C4-2B (cell line): Measurements from ENCODE around the gene RSPO4.

Experiments used
- H3K27ac ChIP-seq: fragments of 450-650 bp; 2 replicates; pipeline ENCODE4 v1.5.1; 2017
- ZFX ChIP-seq: fragments of 450-650 bp; IDR thresholded peaks from 2 replicates; pipeline ENCODE4 v1.6.1; 2017
- TF ChIP-seq, protein P1 (sequence below): fragments of 450-650 bp; conservative IDR thresholded peaks from 2 replicates; pipeline ENCODE4 v1.5.1; 2017; ENCODE audit warnings: mild to moderate bottlenecking

RSPO4 gene

DNA sequence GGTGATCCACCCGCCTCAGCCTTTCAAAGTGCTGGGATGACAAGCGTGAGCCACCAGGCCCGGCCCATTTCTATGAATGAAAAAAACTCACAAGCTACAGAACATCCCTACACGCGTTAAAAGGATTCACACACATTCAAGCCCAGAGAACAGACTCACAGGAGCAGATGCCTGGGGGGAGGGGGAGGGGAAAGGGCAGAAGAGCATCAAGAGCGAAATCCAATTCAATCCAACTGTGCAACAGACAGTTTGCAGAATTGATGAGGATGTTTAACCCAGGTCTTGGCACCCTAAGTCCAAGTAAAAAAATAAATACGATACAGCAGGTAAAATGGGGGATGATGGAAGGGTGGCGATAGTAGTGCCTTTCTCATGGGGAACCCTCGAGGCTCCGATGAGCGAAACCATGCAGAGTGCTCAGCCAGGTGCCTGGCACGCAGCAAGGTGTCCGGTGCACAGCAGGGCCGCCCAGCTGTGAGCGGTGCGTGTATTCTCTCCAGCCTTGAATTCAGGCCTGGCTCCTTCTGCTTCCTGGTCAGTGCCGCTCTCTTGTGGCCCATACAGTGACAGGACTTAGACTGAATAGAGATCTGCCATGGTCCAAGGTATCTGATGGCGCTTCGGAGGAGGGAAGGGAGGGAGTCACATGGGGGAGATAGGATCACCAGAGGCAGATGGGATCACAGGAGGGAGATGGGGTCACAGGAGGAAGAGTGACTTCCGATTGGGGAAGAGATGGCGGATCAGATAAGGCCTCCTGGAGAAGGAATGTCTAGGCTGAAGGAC is 50.5 kb downstream of the RSPO4 start:
- TF ChIP-seq ZFX: no peak
- TF ChIP-seq, protein P1, sequence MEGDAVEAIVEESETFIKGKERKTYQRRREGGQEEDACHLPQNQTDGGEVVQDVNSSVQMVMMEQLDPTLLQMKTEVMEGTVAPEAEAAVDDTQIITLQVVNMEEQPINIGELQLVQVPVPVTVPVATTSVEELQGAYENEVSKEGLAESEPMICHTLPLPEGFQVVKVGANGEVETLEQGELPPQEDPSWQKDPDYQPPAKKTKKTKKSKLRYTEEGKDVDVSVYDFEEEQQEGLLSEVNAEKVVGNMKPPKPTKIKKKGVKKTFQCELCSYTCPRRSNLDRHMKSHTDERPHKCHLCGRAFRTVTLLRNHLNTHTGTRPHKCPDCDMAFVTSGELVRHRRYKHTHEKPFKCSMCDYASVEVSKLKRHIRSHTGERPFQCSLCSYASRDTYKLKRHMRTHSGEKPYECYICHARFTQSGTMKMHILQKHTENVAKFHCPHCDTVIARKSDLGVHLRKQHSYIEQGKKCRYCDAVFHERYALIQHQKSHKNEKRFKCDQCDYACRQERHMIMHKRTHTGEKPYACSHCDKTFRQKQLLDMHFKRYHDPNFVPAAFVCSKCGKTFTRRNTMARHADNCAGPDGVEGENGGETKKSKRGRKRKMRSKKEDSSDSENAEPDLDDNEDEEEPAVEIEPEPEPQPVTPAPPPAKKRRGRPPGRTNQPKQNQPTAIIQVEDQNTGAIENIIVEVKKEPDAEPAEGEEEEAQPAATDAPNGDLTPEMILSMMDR: no peak
- H3K27ac ChIP-seq: no peak overlapping the region

DNA sequence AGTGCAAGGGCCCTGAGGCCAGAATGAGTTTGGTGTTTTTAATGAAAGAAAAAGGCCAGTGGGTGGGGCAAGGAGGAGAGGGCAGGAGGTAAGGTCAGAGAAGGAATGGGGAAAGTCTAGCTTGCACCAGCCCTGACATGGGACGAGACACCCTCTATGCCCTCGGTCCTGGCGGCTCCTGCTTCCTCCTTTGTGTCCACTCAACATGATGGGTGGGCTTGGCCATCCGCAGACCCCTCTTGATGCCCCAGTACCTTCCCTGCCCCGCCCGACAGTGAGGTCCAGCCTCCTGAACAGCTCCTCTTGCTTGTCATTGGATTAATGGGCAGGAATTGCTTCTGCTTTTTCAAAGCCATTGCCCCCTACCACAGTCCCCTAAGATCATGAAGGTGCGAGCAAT is 52.4 kb downstream of the RSPO4 start:
- H3K27ac ChIP-seq: no peak overlapping the region
- no peak for TF ChIP-seq ZFX
- TF ChIP-seq, protein P1: no peak

DNA sequence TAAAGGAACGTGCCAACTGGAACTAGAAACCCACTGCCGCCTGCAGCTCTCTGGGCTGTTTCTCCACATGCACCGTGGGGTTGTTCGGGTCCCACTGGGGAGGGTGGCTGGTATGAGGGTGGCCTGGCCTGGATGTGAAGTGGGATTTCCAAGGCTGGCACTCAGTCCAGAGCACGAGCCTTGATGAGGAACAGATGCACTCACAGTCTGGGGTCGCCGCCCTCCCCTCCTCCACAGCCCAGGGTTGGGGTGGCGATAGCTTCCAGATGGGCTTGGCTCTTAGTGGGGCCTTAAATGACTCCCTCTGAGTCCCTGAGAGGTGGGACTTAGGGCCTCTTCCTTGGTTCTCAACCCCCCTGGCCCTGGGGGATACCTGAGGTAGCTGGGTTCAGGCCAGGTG is 55.3 kb downstream of the RSPO4 start:
- no peak overlapping the region for H3K27ac ChIP-seq
- TF ChIP-seq, protein P1: no peak
- TF ChIP-seq ZFX: no peak

DNA sequence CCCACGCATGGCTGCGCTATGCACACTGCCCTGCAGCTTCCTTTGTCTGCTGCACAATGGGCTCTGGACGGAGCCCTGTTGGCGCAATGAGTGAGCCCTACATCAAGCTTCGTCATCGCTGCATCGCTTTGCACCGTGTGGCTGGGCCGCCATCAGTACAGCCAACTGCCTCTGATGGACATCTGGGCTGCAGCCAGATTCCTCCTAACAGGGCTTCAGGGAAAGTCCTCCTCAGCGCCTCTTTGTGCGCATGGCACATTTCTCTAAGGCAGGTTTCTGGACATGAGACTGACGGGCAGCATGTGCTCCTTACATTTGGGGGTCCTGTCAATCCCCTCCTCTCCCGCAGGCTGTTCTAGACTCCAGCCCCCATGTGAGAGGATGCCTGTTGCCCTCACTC is 56.3 kb downstream of the RSPO4 start:
- no peak overlapping the region for H3K27ac ChIP-seq
- TF ChIP-seq, protein P1: no peak
- no peak for TF ChIP-seq ZFX

DNA sequence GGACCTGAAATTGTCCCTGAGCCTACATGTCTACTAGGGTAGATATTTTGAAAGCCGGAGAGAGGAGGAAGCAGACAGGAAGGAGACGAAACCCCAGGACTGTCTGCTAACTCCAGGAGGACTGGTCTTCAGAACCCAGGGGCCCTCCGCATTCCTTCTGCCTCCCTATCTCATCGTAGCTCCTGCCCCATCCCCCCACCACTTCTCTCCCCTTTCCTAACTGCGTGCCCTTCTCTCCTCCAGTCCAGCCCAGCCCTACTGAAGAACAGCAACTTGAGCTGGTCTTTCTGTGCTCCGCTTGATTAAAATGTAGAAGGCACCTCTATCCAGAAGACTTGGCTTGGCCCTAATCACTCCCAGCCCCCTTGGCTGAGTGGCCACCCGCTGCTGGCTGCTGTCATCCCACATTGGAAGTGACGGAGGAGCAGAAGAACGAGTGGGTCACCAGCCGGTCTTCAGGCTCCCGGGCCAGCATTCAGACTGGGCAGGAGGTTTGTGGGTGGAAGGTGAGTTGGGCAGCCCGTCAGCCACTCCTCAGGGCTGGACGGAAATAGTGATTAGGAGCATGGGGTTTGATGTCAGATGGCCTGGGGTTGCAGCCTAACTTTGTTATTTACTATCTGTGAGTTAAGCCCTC is 57.2 kb downstream of the RSPO4 start:
- TF ChIP-seq ZFX: no peak
- TF ChIP-seq, protein P1: no peak
- no peak overlapping the region for H3K27ac ChIP-seq

DNA sequence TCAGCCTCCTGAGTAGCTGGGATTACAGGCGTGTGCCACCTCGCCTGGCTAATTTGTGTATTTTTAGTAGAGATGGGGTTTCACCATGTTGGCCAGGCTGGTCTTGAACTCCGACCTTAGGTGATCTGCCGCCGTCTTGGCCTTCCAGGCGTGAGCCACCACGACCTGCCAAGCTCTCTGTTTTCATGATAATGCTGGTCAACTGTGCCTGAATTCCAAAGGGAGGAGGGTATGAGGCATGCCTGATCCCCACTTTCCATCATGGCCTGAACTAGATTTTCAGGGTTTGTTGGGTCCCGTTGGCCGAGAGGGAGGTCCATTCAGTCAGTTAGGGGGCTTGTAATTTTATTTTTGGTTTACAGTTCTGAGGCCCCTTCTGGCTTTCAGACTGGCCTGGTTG is 58.0 kb downstream of the RSPO4 start:
- no peak for TF ChIP-seq ZFX
- TF ChIP-seq, protein P1: no peak
- no peak overlapping the region for H3K27ac ChIP-seq

DNA sequence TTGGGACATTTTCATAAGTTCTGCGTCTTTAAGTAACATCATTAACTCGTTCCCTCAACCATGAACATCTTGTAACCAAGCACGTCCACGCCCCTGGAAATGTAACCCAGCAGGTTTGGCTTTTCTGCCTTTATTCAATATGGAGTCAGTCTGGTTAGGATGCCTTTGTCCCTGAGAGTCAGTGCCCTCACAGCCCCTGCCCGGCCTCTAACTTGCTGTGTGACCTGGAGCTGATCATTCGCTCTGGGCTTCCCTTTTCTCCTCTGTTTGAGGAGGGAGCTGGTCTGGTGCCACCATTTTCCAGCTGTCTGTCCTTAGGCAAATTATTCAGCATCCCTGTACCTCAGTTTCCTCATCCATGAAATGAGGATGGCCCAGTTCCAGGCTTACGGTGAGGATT is 59.5 kb downstream of the RSPO4 start:
- TF ChIP-seq, protein P1: no peak
- TF ChIP-seq ZFX: no peak
- no peak overlapping the region for H3K27ac ChIP-seq
